Measurements from ENCODE around the gene ZC3HAV1.

ZC3HAV1 gene

GRCh38 chr7:138999414-138999813 lies 110.1 kb downstream of the ZC3HAV1 start:
- H3K27ac ChIP-seq = no peak overlapping the region

More at GRCh38 chr7:138999414-138999813, 110.1 kb downstream of the ZC3HAV1 start:
- TF ChIP-seq ZFX (IDR thresholded peaks at IDR 0.05) (no peak), CTCF (conservative IDR thresholded peaks at IDR 0.05) (no peak)
